HAP-1 (cell line): ENCODE results near the gene CEBPE.
A peak's percentile ranks its signal among the peaks of the same experiment; 100 is the strongest.

ENCODE experiments used
- DNase-seq, 2 experiments: peaks; one replicate each; pipeline ENCODE4 v3.0.0-alpha.2; 2016 to 2020; ENCODE audit warnings: low spot score in 2 of 2
- H3K27me3 ChIP-seq: fragments of 250-450 bp; sonication (Bioruptor Pico); 2 replicates; pipeline ENCODE4 v1.5.1; 2020; ENCODE audit warnings: low read depth, mild to moderate bottlenecking, moderate library complexity
- H3K36me3 ChIP-seq: fragments of 250-450 bp; sonication (Bioruptor Pico); replicated peaks from 2 replicates; pipeline ENCODE4 v1.5.1; 2020; ENCODE audit warnings: mild to moderate bottlenecking
- H3K4me1 ChIP-seq: fragments of 250-450 bp; sonication (Bioruptor Pico); 2 replicates; pipeline ENCODE4 v1.5.1; 2020; ENCODE audit warnings: mild to moderate bottlenecking
- H3K4me3 ChIP-seq: fragments of 250-450 bp; sonication (Bioruptor Pico); 2 replicates; pipeline ENCODE4 v1.5.1; 2020; ENCODE audit warnings: mild to moderate bottlenecking, moderate library complexity
- H3K9me3 ChIP-seq: fragments of 250-450 bp; sonication (Bioruptor Pico); 2 replicates; pipeline ENCODE4 v1.5.1; 2020; ENCODE audit warnings: mild to moderate bottlenecking, moderate library complexity
- in situ Hi-C: fragments of 300-500 bp; cut with MboI; formaldehyde crosslinking; loops from 3 replicates; pipeline ENCODE4 v1.14.3; 2020; ENCODE audit warnings: low sequenced_read_pairs, inconsistent platforms, mixed read lengths

Gene CEBPE

DNA sequence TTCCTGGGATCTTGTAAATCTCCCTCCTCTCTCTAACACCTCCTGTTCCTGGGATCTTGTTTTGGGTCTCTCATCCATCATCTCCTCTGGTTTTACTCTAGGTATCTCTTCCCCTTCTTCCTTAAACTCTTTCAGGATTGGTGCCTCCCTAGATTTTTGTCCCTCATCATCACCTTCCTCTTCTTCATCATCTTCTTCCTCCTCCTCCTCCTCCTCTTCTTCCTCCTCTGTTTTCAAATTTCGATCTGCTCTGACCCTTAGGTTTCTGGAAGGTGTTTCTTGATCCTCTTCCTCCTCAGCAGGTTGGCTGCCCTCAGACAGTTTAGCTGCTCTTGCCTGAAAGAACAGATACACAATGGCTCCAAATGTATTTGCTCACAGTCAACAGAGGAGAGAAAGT, 38.6 kb downstream of the CEBPE start:
- no peaks in the 10 kb centered on the region for H3K9me3 ChIP-seq
- H3K36me3 ChIP-seq: peaks cover 91% of the 10 kb centered on the region
- in situ Hi-C loops: no loop called here
- DNase-seq: no peak
- H3K27me3 ChIP-seq: no peaks in the 10 kb centered on the region
- no peaks in the 10 kb centered on the region for H3K4me1 ChIP-seq
- H3K4me3 ChIP-seq: no peak overlapping the region

DNA sequence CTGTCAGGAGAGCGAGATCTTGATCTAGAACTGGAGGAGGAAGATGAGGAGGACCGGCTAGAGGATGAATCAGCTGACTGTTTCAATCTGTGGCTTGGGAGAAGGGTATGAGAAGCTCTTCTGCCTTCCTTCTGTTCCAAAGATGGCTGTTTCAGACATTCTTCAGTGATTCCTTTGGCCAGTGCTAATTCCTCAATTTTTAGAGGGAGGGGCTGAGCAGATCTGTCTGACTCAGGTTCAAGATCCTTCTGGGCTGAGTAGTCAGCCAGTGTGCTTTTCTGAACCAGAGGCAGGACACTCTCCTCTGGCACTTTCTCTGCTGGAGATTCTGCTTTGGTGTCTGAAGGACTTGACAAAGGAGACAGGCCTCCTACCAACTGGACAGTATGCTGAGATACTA, 39.3 kb downstream of the CEBPE start:
- no peaks in the 10 kb centered on the region for H3K4me1 ChIP-seq
- H3K9me3 ChIP-seq: no peaks in the 10 kb centered on the region
- no peak overlapping the region for H3K4me3 ChIP-seq
- in situ Hi-C loops: no loop called here
- peaks cover 87% of the 10 kb centered on the region for H3K36me3 ChIP-seq
- H3K27me3 ChIP-seq: no peaks in the 10 kb centered on the region
- DNase-seq: no peak

DNA sequence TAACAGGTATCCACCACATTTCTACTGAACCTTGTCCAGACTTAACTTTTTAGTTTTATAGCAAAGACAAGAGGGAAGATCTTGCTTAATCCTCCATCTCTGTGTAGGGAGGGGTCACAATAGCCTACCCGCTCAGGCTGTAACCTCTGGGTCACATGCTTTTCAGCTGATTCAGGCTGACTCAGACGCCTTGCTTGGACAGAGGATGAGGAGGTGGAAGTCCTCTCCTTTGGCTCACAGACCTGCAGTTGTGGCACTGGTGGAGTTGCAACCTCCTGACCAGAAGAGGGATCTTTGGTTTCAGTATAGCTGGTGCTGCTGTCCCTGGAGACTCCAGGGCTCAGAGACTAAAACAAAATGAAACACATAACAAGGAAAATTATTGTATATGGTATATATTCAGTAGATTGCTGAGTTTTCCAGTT, 40.4 kb downstream of the CEBPE start:
- no peak for DNase-seq
- in situ Hi-C loops: no loop called here
- no peak overlapping the region for H3K4me3 ChIP-seq
- H3K27me3 ChIP-seq: no peaks in the 10 kb centered on the region
- H3K36me3 ChIP-seq: peaks cover 86% of the 10 kb centered on the region
- no peaks in the 10 kb centered on the region for H3K9me3 ChIP-seq
- no peaks in the 10 kb centered on the region for H3K4me1 ChIP-seq

DNA sequence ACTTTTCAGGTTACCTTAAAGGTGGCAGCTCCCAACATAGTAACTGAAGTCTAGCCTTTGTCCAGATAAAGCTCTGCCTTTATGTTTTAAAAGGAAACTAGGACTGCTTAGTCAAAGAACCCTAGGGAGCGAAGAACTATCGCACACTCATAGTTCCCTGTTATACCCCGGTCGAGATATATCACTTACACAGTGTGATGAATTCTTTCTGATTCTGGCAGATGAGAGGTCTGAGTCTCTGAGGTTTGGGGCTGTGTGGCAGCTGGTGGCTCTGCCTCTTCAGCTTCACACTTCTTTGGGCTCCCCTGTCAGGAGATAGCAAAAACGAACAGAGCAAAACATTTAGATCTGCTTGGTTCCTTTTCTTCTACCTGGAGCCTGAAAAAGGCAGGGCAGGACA, 41.1 kb downstream of the CEBPE start:
- Histone ChIP-seq H3K27me3 (no peaks in the 10 kb centered on the region), H3K4me1 (no peaks in the 10 kb centered on the region), H3K36me3 (peaks cover 85% of the 10 kb centered on the region), H3K4me3 (no peak overlapping the region), H3K9me3 (no peaks in the 10 kb centered on the region)
- no peak for DNase-seq
- in situ Hi-C loops: no loop called here

DNA sequence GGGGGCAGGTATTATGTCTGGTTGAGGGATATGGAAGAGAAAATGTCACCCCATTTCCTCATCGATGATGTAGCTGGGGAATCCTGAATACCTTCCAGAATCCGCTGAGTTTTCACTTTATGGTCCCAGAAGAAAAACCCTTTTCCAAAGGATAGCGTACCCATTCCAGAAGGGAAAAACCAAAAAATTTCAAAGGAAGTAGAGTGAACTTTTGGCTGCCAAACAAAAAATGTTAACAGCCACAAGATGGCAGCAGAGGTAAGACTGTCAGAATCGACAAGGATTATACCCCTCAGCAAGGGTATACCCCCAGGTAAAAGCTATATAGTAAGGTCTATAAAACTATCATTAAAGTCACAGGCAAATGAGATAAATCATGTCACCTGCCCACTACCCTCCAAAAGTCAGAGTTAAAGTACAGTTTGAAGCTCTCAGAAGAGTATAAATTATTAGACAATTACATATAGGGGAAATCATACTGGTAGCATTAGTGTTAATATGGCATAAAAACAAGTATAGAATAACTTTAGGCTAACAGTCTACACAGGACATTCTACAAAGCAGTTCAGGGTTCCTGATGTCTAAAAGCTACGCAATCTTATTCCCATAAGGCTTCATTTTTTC, 42.2 kb downstream of the CEBPE start:
- Histone ChIP-seq H3K36me3 (peaks cover 86% of the 10 kb centered on the region), H3K4me1 (peaks cover 6% of the 10 kb centered on the region), H3K27me3 (no peaks in the 10 kb centered on the region), H3K9me3 (no peaks in the 10 kb centered on the region), H3K4me3 (no peak overlapping the region)
- DNase-seq: peak in 1 of 2 experiments; percentile 51
- in situ Hi-C loops: no loop called here

DNA sequence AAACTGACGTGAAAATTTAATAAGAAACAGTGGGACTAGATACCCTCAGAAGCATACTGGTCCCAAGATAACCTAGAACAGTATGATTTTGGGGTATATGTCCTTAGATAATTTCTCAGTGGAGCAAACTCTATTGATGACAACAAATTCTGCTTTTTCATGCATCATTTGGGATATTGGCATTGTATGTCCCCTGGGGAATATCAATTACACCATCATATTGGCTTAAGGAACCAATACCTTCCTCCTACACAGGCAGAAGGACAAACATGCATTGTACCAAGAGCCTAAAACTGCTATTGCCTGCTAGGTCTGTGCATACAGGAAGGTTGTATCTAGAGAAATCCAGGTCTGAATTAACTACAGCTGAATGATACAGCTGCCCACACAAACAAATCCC, 44.1 kb downstream of the CEBPE start:
- in situ Hi-C loops: loop anchor here (25.0 kb wide), 1 partner anchor 513 kb away; no protein-coding TSS in a partner anchor
- DNase-seq: no peak
- Histone ChIP-seq H3K4me1 (peaks cover 13% of the 10 kb centered on the region), H3K27me3 (no peaks in the 10 kb centered on the region), H3K9me3 (no peaks in the 10 kb centered on the region), H3K36me3 (peaks cover 68% of the 10 kb centered on the region), H3K4me3 (no peak overlapping the region)

DNA sequence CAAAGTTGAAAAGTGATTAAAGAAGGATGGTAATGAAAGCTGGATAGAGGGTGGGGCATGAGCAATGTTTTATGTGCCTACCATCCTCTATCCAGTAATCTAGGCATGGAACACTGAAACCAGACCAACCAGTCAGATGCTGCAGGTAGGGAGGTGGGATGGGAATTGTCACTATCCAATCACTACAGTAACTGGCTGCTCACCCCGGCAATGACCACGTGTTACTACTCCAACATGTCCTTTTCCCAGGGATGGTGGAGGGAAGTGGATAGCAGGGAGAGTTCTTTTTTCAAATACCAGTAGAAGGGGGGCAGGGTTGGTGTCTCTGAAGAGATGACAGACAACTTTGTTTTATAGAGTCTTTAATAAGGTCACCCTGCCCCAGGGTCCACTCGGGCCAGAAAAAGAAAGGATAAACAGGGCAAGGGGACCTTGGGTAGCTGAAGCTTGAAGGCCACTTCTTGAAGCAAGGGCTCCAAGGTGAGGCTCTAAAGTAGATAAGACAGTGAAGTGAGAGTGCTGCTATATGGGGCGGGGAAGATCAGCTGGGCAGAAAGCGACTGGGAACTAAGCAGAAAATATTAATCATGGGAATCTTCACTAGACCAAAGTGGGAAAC, 47.0 kb downstream of the CEBPE start:
- Histone ChIP-seq H3K4me3 (peak overlapping the region; percentile 56), H3K27me3 (no peaks in the 10 kb centered on the region), H3K36me3 (peaks cover 58% of the 10 kb centered on the region), H3K4me1 (peaks cover 20% of the 10 kb centered on the region), H3K9me3 (no peaks in the 10 kb centered on the region)
- in situ Hi-C loops: loop anchor here (25.0 kb wide), 1 partner anchor 510 kb away; no protein-coding TSS in a partner anchor
- DNase-seq: peak; percentile 38 to 54

DNA sequence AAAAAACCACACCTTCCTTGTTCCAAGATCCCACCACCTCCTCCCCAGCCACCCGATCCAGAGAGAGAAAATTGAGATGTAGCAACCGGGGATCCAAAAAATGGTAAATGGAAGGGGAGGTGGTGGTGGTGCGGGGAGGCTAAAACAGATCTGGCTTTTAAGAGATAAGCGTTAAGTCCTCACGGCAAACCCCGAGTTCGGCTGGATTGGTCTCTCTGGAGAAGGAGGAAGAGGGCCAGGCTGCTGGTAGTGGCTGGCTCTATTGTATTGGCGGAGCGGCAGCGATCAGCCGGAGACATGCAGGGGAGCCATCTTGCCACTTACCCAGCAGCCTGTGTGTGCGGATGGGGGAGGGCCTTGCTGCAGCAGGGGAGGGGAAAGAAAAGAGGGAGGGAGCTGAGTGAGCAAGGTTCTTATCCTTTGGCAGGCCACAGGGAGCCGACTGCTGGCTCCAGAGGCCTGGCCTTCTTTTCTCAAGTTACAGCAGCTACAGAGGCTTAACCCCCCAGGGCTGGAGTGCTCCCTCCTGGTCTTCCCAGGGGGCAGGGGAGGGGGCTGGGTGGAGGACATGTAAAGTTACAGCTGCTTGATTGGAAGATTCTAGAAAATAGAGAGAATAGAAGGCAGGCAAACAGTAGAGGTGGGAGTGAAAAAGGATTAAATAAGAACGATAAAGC, 47.7 kb downstream of the CEBPE start:
- Histone ChIP-seq H3K9me3 (no peaks in the 10 kb centered on the region), H3K4me1 (peaks cover 20% of the 10 kb centered on the region), H3K4me3 (peak overlapping the region; percentile 56), H3K36me3 (peaks cover 57% of the 10 kb centered on the region), H3K27me3 (no peaks in the 10 kb centered on the region)
- in situ Hi-C loops: loop anchor here (25.0 kb wide), 1 partner anchor 509 kb away; no protein-coding TSS in a partner anchor
- DNase-seq: peak; percentile 93 to 96

DNA sequence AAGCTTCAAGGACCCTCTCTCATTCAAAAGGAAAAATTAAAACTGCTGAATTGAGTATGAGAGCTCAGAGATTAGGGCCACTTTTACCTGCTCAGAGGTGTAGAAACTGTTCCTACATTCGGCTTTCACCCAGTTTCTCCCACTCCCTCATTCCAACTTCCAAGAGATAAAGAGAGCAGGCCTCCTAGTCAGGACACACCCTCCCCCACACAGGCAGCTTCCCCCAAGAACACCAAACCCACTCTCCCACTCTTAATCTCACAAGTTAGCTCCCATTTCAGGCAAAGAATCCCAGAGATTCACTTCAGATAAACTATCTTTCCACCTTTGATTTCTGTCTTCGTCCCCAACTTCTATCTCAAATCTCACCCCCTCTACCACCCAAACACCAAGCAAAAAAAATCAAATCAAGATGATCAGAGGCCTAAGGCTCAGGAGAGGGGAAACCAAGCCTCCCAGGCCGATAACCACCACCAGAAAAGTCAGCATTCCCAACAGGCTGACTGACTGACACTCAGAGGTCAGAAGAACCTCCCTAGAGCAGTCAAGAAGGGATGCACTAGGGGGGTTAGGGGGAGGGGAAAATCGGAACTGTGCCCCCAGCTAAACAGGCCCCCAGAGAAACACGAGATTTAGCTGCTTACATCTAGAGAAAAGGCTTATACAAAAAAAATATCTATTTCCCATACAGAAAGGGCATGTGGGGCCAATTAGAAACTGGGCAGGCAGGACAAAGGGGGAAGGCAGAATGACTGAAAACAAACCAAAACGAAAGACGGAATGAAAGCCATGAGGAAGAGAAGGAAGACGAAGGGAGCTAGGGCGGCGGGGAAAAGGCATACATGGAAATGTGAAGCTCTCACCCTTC, 48.6 kb downstream of the CEBPE start:
- no peaks in the 10 kb centered on the region for H3K27me3 ChIP-seq
- peaks cover 20% of the 10 kb centered on the region for H3K4me1 ChIP-seq
- peaks cover 58% of the 10 kb centered on the region for H3K36me3 ChIP-seq
- no peak for DNase-seq
- in situ Hi-C loops: loop anchor here (25.0 kb wide), 1 partner anchor 508 kb away; no protein-coding TSS in a partner anchor
- peak overlapping the region; percentile 56 for H3K4me3 ChIP-seq
- H3K9me3 ChIP-seq: no peaks in the 10 kb centered on the region

DNA sequence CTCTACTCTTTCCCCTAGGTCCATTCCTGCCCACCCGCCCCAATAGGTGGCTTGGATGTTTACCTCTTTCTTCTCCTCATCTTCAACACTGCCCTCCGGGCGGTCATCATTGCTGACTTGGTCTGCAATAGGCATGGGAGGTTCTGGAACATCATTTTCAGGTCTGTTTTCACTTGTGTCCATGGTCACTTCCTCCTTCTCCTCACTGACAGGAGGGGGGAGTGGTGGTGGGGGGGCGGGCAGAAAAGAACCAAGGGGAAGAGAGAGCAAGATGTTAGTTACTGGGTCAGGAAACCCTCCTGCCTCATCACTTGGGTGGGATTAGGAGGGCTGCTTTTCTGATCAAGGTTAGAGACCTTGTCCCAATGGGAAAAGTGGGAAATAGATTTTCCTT, 49.6 kb downstream of the CEBPE start:
- Histone ChIP-seq H3K36me3 (peaks cover 61% of the 10 kb centered on the region), H3K4me3 (no peak overlapping the region), H3K4me1 (peaks cover 20% of the 10 kb centered on the region), H3K27me3 (no peaks in the 10 kb centered on the region), H3K9me3 (no peaks in the 10 kb centered on the region)
- in situ Hi-C loops: loop anchor here (25.0 kb wide), 1 partner anchor 507 kb away; no protein-coding TSS in a partner anchor
- no peak for DNase-seq

DNA sequence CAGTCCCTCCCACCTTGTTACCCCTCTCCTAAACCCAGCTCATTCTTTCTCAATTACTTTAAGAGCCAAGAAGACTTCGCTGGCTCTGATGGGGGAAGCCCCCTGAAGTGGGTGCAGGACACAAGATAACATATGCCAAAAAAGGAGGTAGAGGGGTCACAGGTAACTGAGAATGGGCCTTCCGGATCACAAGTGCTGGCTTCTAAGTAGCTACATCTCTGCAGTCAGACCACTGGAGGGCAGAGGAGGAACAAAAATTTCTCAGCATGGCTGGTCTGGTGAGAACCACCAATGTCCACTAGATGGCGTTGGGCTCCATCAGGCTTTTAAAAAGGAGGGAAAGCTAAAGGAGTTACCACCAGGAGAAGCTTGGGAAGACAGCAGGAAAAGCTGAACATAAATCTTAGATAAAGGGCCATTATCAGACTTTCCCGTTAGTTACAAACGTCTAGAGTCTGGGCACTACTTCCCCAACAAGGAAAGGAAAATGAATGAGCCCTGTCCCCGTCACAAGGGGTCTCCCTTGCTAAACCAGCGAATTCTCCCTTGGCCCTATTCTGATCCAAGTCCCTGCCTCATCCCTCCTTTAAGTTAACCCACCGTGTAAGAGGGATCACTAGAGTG, 50.2 kb downstream of the CEBPE start:
- DNase-seq: peak; percentile 89
- peak overlapping the region; percentile 4; the same call in 1 of the 2 replicates for H3K4me3 ChIP-seq
- H3K9me3 ChIP-seq: no peaks in the 10 kb centered on the region
- in situ Hi-C loops: loop anchor here (25.0 kb wide), 1 partner anchor 507 kb away; no protein-coding TSS in a partner anchor
- H3K27me3 ChIP-seq: no peaks in the 10 kb centered on the region
- H3K4me1 ChIP-seq: peaks cover 20% of the 10 kb centered on the region
- peaks cover 63% of the 10 kb centered on the region for H3K36me3 ChIP-seq

DNA sequence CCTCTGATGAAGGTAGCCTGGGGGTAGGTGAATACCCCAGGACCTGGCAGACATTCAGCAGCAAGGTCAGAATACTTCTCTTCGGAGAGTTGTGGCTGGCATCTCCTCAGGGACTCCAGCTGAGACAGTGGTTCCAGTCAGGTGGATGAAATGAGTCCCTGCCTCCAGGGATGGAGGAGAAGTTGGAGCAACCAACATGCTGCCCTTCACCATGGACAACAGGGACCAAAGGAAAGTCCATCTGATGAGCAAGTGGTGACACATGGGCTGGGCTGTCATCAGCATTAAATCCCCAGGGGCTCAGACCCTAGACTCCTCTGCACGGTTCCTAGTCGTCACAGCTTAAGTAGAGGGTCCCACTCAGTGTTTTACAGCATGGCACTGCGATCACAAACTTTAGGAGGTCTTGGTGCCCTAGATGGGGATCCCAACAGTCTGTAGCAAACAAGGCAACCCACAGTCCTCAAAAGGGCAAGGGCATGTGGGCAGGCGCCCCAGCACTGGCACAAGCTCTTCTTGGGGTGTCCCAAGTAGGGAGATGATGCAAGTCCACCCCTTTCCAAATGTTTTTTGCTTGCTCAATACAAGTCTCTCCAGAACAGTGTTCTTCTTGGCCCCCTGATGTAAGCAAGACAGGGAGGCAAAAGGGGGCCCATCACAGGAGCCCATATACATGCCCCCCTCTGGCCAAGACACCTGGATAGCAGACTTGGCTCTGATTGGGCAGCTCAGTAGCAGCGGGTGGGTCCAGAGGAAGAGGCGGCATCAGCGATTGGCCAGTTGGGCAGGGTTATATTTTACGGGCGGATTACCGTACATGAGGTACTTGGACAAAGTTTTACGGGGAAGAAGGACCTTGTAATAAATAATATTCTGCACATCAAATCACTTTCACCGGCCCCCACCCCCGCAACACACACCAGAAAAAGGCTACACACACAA, 50.9 kb downstream of the CEBPE start:
- Histone ChIP-seq H3K36me3 (peaks cover 66% of the 10 kb centered on the region), H3K4me3 (peak overlapping the region; percentile 4; the same call in 1 of the 2 replicates), H3K4me1 (peaks cover 20% of the 10 kb centered on the region), H3K27me3 (no peaks in the 10 kb centered on the region), H3K9me3 (no peaks in the 10 kb centered on the region)
- no peak for DNase-seq
- in situ Hi-C loops: loop anchor here (25.0 kb wide), 1 partner anchor 506 kb away; no protein-coding TSS in a partner anchor
